ENCODE measurements around the gene CLDN16. TPM values are rescaled to one million over a fixed set of nuclear protein-coding genes. Genes with fewer than 3 reads are reported as not detected.

Gene CLDN16
- total RNA-seq, result not detected
- 0.05 TPM for polyA plus RNA-seq
- long read RNA-seq, donor 1, result 0 reads
- long read RNA-seq, donor 2, result 0 reads
- long read RNA-seq, donor 3, result 0 reads
- long read RNA-seq, donor 4, result 0 reads

- WGBS, result 85% methylated on average over 12 of the region's 12 CpGs
- intact Hi-C loops (cut with DNase I), result no loop called here
Measured at GRCh38 chr3:190387578-190388213, at the start of gene CLDN16. TSS of gene CLDN16 (plus strand) at chr3:190388163. CDS start at chr3:190388330, 167 bp downstream.

GRCh38 chr3:190338717-190339116 lies 49.2 kb upstream of the CLDN16 start:
- H3K4me1 ChIP-seq (ENCODE audit: control insufficient read depth, insufficient read depth, low read length), result no peaks in the 10 kb centered on the region
- intact Hi-C loops (cut with DNase I), result no loop called here
- DNase-seq (no peak), ATAC-seq (peak; percentile 64 to 72)
- no peak overlapping the region for H3K4me3 ChIP-seq (ENCODE audit: low read length)
- H3K27ac ChIP-seq (ENCODE audit: low read length), result no peak overlapping the region
- H3K27me3 ChIP-seq (ENCODE audit: control insufficient read depth, insufficient read depth), result no peaks in the 10 kb centered on the region
- no peaks in the 10 kb centered on the region for H3K9me3 ChIP-seq (ENCODE audit: control insufficient read depth, low read length)

More at GRCh38 chr3:190387578-190388213, at the start of gene CLDN16:
- ATAC-seq (no peak), DNase-seq (no peak)
- Histone ChIP-seq H3K4me3 (ENCODE audit: low read length) (no peak within 1 kb of the TSS), H3K27ac (ENCODE audit: low read length) (no peak within 1 kb of the TSS), H3K27me3 (ENCODE audit: control insufficient read depth, insufficient read depth) (no peaks in the 10 kb centered on the region), H3K9me3 (ENCODE audit: control insufficient read depth, low read length) (no peaks in the 10 kb centered on the region), H3K4me1 (ENCODE audit: control insufficient read depth, insufficient read depth, low read length) (no peaks in the 10 kb centered on the region)

- no peaks in the 10 kb centered on the region for H3K27me3 ChIP-seq (ENCODE audit: control insufficient read depth, insufficient read depth)
- no peaks in the 10 kb centered on the region for H3K9me3 ChIP-seq (ENCODE audit: control insufficient read depth, low read length)
- no peak for ATAC-seq
- no peak overlapping the region for H3K4me3 ChIP-seq (ENCODE audit: low read length)
- DNase-seq, result no peak
- intact Hi-C loops (cut with DNase I), result no loop called here
- no peaks in the 10 kb centered on the region for H3K4me1 ChIP-seq (ENCODE audit: control insufficient read depth, insufficient read depth, low read length)
- no peak overlapping the region for H3K27ac ChIP-seq (ENCODE audit: low read length)
Measured at GRCh38 chr3:190339130-190339529, 48.8 kb upstream of the CLDN16 start.

- Histone ChIP-seq H3K4me1 (ENCODE audit: control insufficient read depth, insufficient read depth, low read length) (peaks cover under 1% of the 10 kb centered on the region), H3K4me3 (ENCODE audit: low read length) (no peak overlapping the region), H3K27me3 (ENCODE audit: control insufficient read depth, insufficient read depth) (no peaks in the 10 kb centered on the region), H3K27ac (ENCODE audit: low read length) (no peak overlapping the region), H3K9me3 (ENCODE audit: control insufficient read depth, low read length) (no peaks in the 10 kb centered on the region)
- DNase-seq (no peak), ATAC-seq (no peak)
- WGBS, result 71% methylated on average over 2 of the region's 2 CpGs
- intact Hi-C loops (cut with DNase I), result no loop called here
Measured at GRCh38 chr3:190340071-190340470, 47.9 kb upstream of the CLDN16 start.

GRCh38 chr3:190345027-190345821 lies 42.7 kb upstream of the CLDN16 start:
- peak; percentile 95 to 96 for ATAC-seq
- WGBS, result 9% methylated on average over 4 of the region's 4 CpGs
- Histone ChIP-seq H3K9me3 (ENCODE audit: control insufficient read depth, low read length) (no peaks in the 10 kb centered on the region), H3K4me3 (ENCODE audit: low read length) (no peak overlapping the region), H3K27me3 (ENCODE audit: control insufficient read depth, insufficient read depth) (no peaks in the 10 kb centered on the region), H3K27ac (ENCODE audit: low read length) (no peak overlapping the region), H3K4me1 (ENCODE audit: control insufficient read depth, insufficient read depth, low read length) (peaks cover 2% of the 10 kb centered on the region)
- peak in 1 of 3 donors; percentile 49 for DNase-seq
- intact Hi-C loops (cut with DNase I), result no loop called here

- intact Hi-C loops (cut with DNase I), result no loop called here
- Histone ChIP-seq H3K9me3 (ENCODE audit: control insufficient read depth, low read length) (no peaks in the 10 kb centered on the region), H3K27me3 (ENCODE audit: control insufficient read depth, insufficient read depth) (no peaks in the 10 kb centered on the region), H3K4me3 (ENCODE audit: low read length) (no peak overlapping the region), H3K4me1 (ENCODE audit: control insufficient read depth, insufficient read depth, low read length) (peaks cover 2% of the 10 kb centered on the region), H3K27ac (ENCODE audit: low read length) (peak overlapping the region; percentile 6)
- peak in 1 of 2 donors; percentile 40 for ATAC-seq
- no peak for DNase-seq
- WGBS, result 50% methylated on average over 4 of the region's 4 CpGs
Measured at GRCh38 chr3:190345878-190346277, 42.1 kb upstream of the CLDN16 start.

GRCh38 chr3:190346541-190346940 lies 41.4 kb upstream of the CLDN16 start:
- DNase-seq (no peak), ATAC-seq (no peak)
- Histone ChIP-seq H3K27me3 (ENCODE audit: control insufficient read depth, insufficient read depth) (no peaks in the 10 kb centered on the region), H3K4me3 (ENCODE audit: low read length) (no peak overlapping the region), H3K4me1 (ENCODE audit: control insufficient read depth, insufficient read depth, low read length) (peaks cover 2% of the 10 kb centered on the region), H3K9me3 (ENCODE audit: control insufficient read depth, low read length) (no peaks in the 10 kb centered on the region), H3K27ac (ENCODE audit: low read length) (no peak overlapping the region)
- intact Hi-C loops (cut with DNase I), result no loop called here
- 80% methylated on average over 2 of the region's 2 CpGs for whole genome bisulfite sequencing

- WGBS, result 99% methylated on average over 1 of the region's 1 CpG
- intact Hi-C loops (cut with DNase I), result no loop called here
- no peak overlapping the region for H3K4me3 ChIP-seq (ENCODE audit: low read length)
- no peaks in the 10 kb centered on the region for H3K27me3 ChIP-seq (ENCODE audit: control insufficient read depth, insufficient read depth)
- ATAC-seq (no peak), DNase-seq (no peak)
- no peaks in the 10 kb centered on the region for H3K4me1 ChIP-seq (ENCODE audit: control insufficient read depth, insufficient read depth, low read length)
- H3K9me3 ChIP-seq (ENCODE audit: control insufficient read depth, low read length), result no peaks in the 10 kb centered on the region
- H3K27ac ChIP-seq (ENCODE audit: low read length), result no peak overlapping the region
Measured at GRCh38 chr3:190352861-190353457, 35.0 kb upstream of the CLDN16 start.

GRCh38 chr3:190356246-190356645 lies 31.7 kb upstream of the CLDN16 start:
- H3K27me3 ChIP-seq (ENCODE audit: control insufficient read depth, insufficient read depth), result no peaks in the 10 kb centered on the region
- no peak for ATAC-seq
- no peak overlapping the region for H3K27ac ChIP-seq (ENCODE audit: low read length)
- intact Hi-C loops (cut with DNase I), result no loop called here
- H3K4me3 ChIP-seq (ENCODE audit: low read length), result no peak overlapping the region
- no peaks in the 10 kb centered on the region for H3K9me3 ChIP-seq (ENCODE audit: control insufficient read depth, low read length)
- DNase-seq, result no peak
- H3K4me1 ChIP-seq (ENCODE audit: control insufficient read depth, insufficient read depth, low read length), result no peaks in the 10 kb centered on the region

GRCh38 chr3:190357468-190357867 lies 30.5 kb upstream of the CLDN16 start:
- 83% methylated on average over 2 of the region's 2 CpGs for WGBS
- Histone ChIP-seq H3K27me3 (ENCODE audit: control insufficient read depth, insufficient read depth) (no peaks in the 10 kb centered on the region), H3K27ac (ENCODE audit: low read length) (no peak overlapping the region), H3K4me1 (ENCODE audit: control insufficient read depth, insufficient read depth, low read length) (no peaks in the 10 kb centered on the region), H3K4me3 (ENCODE audit: low read length) (no peak overlapping the region), H3K9me3 (ENCODE audit: control insufficient read depth, low read length) (no peaks in the 10 kb centered on the region)
- ATAC-seq (no peak), DNase-seq (no peak)
- intact Hi-C loops (cut with DNase I), result no loop called here

GRCh38 chr3:190359813-190360212 lies 28.1 kb upstream of the CLDN16 start:
- DNase-seq (no peak), ATAC-seq (no peak)
- Histone ChIP-seq H3K4me3 (ENCODE audit: low read length) (no peak overlapping the region), H3K27ac (ENCODE audit: low read length) (no peak overlapping the region), H3K4me1 (ENCODE audit: control insufficient read depth, insufficient read depth, low read length) (no peaks in the 10 kb centered on the region), H3K27me3 (ENCODE audit: control insufficient read depth, insufficient read depth) (no peaks in the 10 kb centered on the region), H3K9me3 (ENCODE audit: control insufficient read depth, low read length) (no peaks in the 10 kb centered on the region)
- WGBS, result 52% methylated on average over 2 of the region's 2 CpGs
- intact Hi-C loops (cut with DNase I), result no loop called here
